ENCODE data around the gene BMPR1A.

Gene BMPR1A

GRCh38 chr10:86940677-86941076, 184.3 kb downstream of the BMPR1A start:
- in situ Hi-C loops (cut with HindIII; ENCODE audit: low sequenced_read_pairs): no loop called here
- no peak overlapping the region for H3K4me3 ChIP-seq (ENCODE audit: low read depth, low read length)
- DNase-seq (ENCODE audit: low read depth): no peak
- TF ChIP-seq CTCF (IDR thresholded peaks at IDR 0.05; ENCODE audit: low read depth, low read length, missing control alignments): no peak

- H3K4me3 ChIP-seq (ENCODE audit: low read depth, low read length): no peak overlapping the region
- in situ Hi-C loops (cut with HindIII; ENCODE audit: low sequenced_read_pairs): no loop called here
- no peak for DNase-seq (ENCODE audit: low read depth)
- TF ChIP-seq CTCF (IDR thresholded peaks at IDR 0.05; ENCODE audit: low read depth, low read length, missing control alignments): no peak
These were observed 185.0 kb downstream of the BMPR1A start for GRCh38 chr10:86941426-86941825.

GRCh38 chr10:86941991-86942421, 185.6 kb downstream of the BMPR1A start:
- H3K4me3 ChIP-seq (ENCODE audit: low read depth, low read length): no peak overlapping the region
- no peak for TF ChIP-seq CTCF (IDR thresholded peaks at IDR 0.05; ENCODE audit: low read depth, low read length, missing control alignments)
- in situ Hi-C loops (cut with HindIII; ENCODE audit: low sequenced_read_pairs): no loop called here
- no peak for DNase-seq (ENCODE audit: low read depth)

GRCh38 chr10:86942441-86943315, 186.3 kb downstream of the BMPR1A start:
- DNase-seq (ENCODE audit: low read depth): no peak
- no peak overlapping the region for H3K4me3 ChIP-seq (ENCODE audit: low read depth, low read length)
- in situ Hi-C loops (cut with HindIII; ENCODE audit: low sequenced_read_pairs): no loop called here
- TF ChIP-seq CTCF (IDR thresholded peaks at IDR 0.05; ENCODE audit: low read depth, low read length, missing control alignments): no peak

GRCh38 chr10:86943316-86944030, 187.1 kb downstream of the BMPR1A start:
- in situ Hi-C loops (cut with HindIII; ENCODE audit: low sequenced_read_pairs): no loop called here
- no peak for TF ChIP-seq CTCF (IDR thresholded peaks at IDR 0.05; ENCODE audit: low read depth, low read length, missing control alignments)
- H3K4me3 ChIP-seq (ENCODE audit: low read depth, low read length): no peak overlapping the region
- no peak for DNase-seq (ENCODE audit: low read depth)

GRCh38 chr10:86944031-86944419, 187.6 kb downstream of the BMPR1A start:
- DNase-seq (ENCODE audit: low read depth): no peak
- no peak overlapping the region for H3K4me3 ChIP-seq (ENCODE audit: low read depth, low read length)
- no peak for TF ChIP-seq CTCF (IDR thresholded peaks at IDR 0.05; ENCODE audit: low read depth, low read length, missing control alignments)
- in situ Hi-C loops (cut with HindIII; ENCODE audit: low sequenced_read_pairs): no loop called here
